HUES6 (cell line): ENCODE measurements around the gene FBXO7.

Experiments
- H3K27ac ChIP-seq: 2 replicates; pipeline ENCODE4 v1.7.0; 2013; ENCODE audit warnings: low read depth, mild to moderate bottlenecking, low read length, inconsistent platforms
- H3K27me3 ChIP-seq: 2 replicates; pipeline ENCODE4 v1.6.1; 2013; ENCODE audit warnings: low read length; ENCODE audit not compliant: control insufficient read depth, insufficient read depth
- H3K36me3 ChIP-seq: 2 replicates; pipeline ENCODE4 v1.6.1; 2013; ENCODE audit warnings: low read length; ENCODE audit not compliant: control insufficient read depth, insufficient read depth
- H3K4me1 ChIP-seq: 2 replicates; pipeline ENCODE4 v1.6.1; 2013; ENCODE audit warnings: low read length; ENCODE audit not compliant: control insufficient read depth, insufficient read depth
- H3K4me3 ChIP-seq: 2 replicates; pipeline ENCODE4 v1.5.1; 2013; ENCODE audit warnings: low read depth, low read length
- H3K9ac ChIP-seq: one replicate; pipeline ENCODE4 v1.6.1; 2013; ENCODE audit warnings: mild to moderate bottlenecking, low read length
- H3K9me3 ChIP-seq: 2 replicates; pipeline ENCODE4 v1.6.1; 2013; ENCODE audit warnings: low read depth, low read length; ENCODE audit not compliant: control insufficient read depth, insufficient read depth

The FBXO7 gene

DNA sequence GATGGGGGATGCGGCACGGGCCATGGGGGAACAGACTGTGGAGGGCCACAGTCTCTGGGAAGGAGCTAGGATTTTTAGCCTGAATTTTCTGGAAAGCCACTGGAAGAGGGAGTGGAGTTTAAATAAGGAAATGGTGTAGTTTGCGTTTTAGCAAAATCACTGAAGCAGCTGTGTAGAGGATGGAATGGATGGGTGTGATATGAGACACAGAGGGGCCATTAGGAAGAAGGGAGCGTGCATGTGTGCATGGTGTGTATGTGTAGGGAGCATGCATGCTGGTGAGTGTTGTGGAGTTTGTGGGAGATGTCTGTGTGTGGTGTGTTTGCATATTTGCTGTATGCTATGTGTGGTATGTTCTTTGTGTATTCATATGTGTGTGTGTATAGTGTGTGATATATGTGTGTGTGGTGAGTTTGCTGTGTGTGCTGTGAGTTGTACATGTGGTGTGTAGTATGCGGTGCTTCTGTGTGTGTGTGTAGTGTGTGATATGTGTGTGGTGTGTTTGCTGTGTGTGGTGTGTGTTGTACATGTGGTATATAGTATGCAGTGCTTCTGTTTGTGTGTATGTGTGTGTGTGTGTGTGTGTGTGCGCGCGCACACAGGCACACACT lies 67.6 kb downstream of the FBXO7 start:
- no peaks in the 10 kb centered on the region for H3K36me3 ChIP-seq
- no peak overlapping the region for H3K4me3 ChIP-seq
- H3K4me1 ChIP-seq, result no peaks in the 10 kb centered on the region; the same call in 1 of the 2 replicates
- H3K27ac ChIP-seq, result no peak overlapping the region
- no peaks in the 10 kb centered on the region for H3K9me3 ChIP-seq
- no peaks in the 10 kb centered on the region for H3K27me3 ChIP-seq
- no peak overlapping the region for H3K9ac ChIP-seq

GRCh38 chr22:32542677-32543357 lies 68.2 kb downstream of the FBXO7 start:
- Histone ChIP-seq H3K27ac (no peak overlapping the region), H3K36me3 (no peaks in the 10 kb centered on the region), H3K9ac (no peak overlapping the region), H3K27me3 (no peaks in the 10 kb centered on the region), H3K9me3 (no peaks in the 10 kb centered on the region), H3K4me1 (no peaks in the 10 kb centered on the region; the same call in 1 of the 2 replicates), H3K4me3 (no peak overlapping the region)

- no peak overlapping the region for H3K4me3 ChIP-seq
- no peaks in the 10 kb centered on the region for H3K4me1 ChIP-seq
- H3K27me3 ChIP-seq, result no peaks in the 10 kb centered on the region
- no peaks in the 10 kb centered on the region for H3K9me3 ChIP-seq
- no peak overlapping the region for H3K27ac ChIP-seq
- no peaks in the 10 kb centered on the region for H3K36me3 ChIP-seq
- H3K9ac ChIP-seq, result no peak overlapping the region
Observed at GRCh38 chr22:32544953-32545558, 70.4 kb downstream of the FBXO7 start.

GRCh38 chr22:32545801-32546200 lies 71.2 kb downstream of the FBXO7 start:
- no peaks in the 10 kb centered on the region for H3K36me3 ChIP-seq
- H3K4me1 ChIP-seq, result no peaks in the 10 kb centered on the region
- no peaks in the 10 kb centered on the region for H3K27me3 ChIP-seq
- H3K9ac ChIP-seq, result no peak overlapping the region
- no peak overlapping the region for H3K4me3 ChIP-seq
- H3K9me3 ChIP-seq, result no peaks in the 10 kb centered on the region
- no peak overlapping the region for H3K27ac ChIP-seq

DNA sequence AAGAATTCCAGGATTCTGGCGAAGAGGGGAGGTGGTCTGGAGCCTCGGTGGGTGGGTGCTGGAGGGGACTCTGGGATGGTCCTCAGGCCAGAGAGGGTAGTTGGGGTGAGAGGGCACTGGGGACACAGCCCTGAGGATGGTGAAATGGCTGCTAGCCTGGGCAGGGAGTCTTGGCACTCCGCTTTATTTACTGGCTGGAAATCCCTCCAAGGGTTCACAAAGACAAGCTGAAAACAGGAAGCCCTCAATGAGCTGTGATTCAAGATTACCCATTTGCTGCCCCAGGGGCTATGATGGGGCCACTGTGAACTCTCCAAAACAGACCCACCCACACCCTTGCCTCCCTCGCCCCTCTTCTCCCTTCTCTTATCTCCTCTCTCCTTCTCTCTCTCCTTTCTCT lies 71.9 kb downstream of the FBXO7 start:
- H3K4me1 ChIP-seq, result no peaks in the 10 kb centered on the region
- H3K27ac ChIP-seq, result no peak overlapping the region
- H3K9ac ChIP-seq, result no peak overlapping the region
- no peaks in the 10 kb centered on the region for H3K27me3 ChIP-seq
- no peak overlapping the region for H3K4me3 ChIP-seq
- H3K36me3 ChIP-seq, result no peaks in the 10 kb centered on the region
- no peaks in the 10 kb centered on the region for H3K9me3 ChIP-seq

- H3K36me3 ChIP-seq, result no peaks in the 10 kb centered on the region
- no peaks in the 10 kb centered on the region for H3K27me3 ChIP-seq
- no peak overlapping the region for H3K27ac ChIP-seq
- H3K4me3 ChIP-seq, result no peak overlapping the region
- no peaks in the 10 kb centered on the region for H3K9me3 ChIP-seq
- no peak overlapping the region for H3K9ac ChIP-seq
- H3K4me1 ChIP-seq, result no peaks in the 10 kb centered on the region
Observed at GRCh38 chr22:32546935-32547334, 72.3 kb downstream of the FBXO7 start.

- Histone ChIP-seq H3K9ac (no peak overlapping the region), H3K27ac (no peak overlapping the region), H3K4me1 (no peaks in the 10 kb centered on the region), H3K27me3 (no peaks in the 10 kb centered on the region), H3K4me3 (no peak overlapping the region), H3K36me3 (no peaks in the 10 kb centered on the region), H3K9me3 (no peaks in the 10 kb centered on the region)
Observed at GRCh38 chr22:32548039-32548438, 73.4 kb downstream of the FBXO7 start.
